ENCODE measurements around the gene SAMHD1. TPM values are rescaled to one million over a fixed set of nuclear protein-coding genes. Genes with fewer than 3 reads are reported as not detected.

The SAMHD1 gene
- polyA plus RNA-seq, 1 donor from 2014 or later, result 22.2 TPM

Other genes starting within 250 kb of the SAMHD1 start
- 53.7 and 61.0 TPM in 2 replicates for gene NDRG3, start 205.6 kb downstream of the SAMHD1 start, polyA plus RNA-seq
- gene DSN1, start 177.9 kb downstream of the SAMHD1 start, polyA plus RNA-seq, result 8.1 and 12.5 TPM in 2 replicates
- gene TLDC2, start 75.6 kb downstream of the SAMHD1 start, polyA plus RNA-seq, result not detected in 2 replicates
- gene RBL1, start 144.3 kb upstream of the SAMHD1 start, polyA plus RNA-seq, result 5.1 and 6.0 TPM in 2 replicates
- gene RPN2, start 227.6 kb upstream of the SAMHD1 start, polyA plus RNA-seq, result 150 and 151 TPM in 2 replicates
- 2.5 and 3.2 TPM in 2 replicates for gene MROH8, start 227.8 kb upstream of the SAMHD1 start, polyA plus RNA-seq